ENCODE measurements around the gene CTSZ.

GRCh38 chr20:59044796-59045195, 37.7 kb upstream of the CTSZ start:
- no peak for TF ChIP-seq CTCF (IDR thresholded peaks at IDR 0.05 in 4 of 5, conservative IDR thresholded peaks at IDR 0.05 in 1 of 5)
- no peak for TF ChIP-seq POLR2A (IDR thresholded peaks at IDR 0.05)

All from gastrocnemius medialis (tissue), 4 donors.